Uterus (tissue), 2 donors: ENCODE data around the gene OR9G4.

ENCODE experiments used
- POLR2A ChIP-seq, 2 donors: fragments of 450-650 bp; IDR thresholded peaks; one replicate each; pipeline ENCODE4 v1.6.1; 2016; ENCODE audit warnings: antibody characterized with exemption in 2 of 2, mild to moderate bottlenecking in 1 of 2, moderate library complexity in 1 of 2
- TF ChIP-seq, protein P1 (sequence below), 4 experiments: fragments of 200-600 bp in 2 of 4; fragments of 450-650 bp in 2 of 4; sonication (generic) in 2 of 4; IDR thresholded peaks; one replicate each; pipeline ENCODE4 v1.5.1; 2016 to 2019; ENCODE audit warnings: antibody characterized with exemption in 4 of 4, mild to moderate bottlenecking in 2 of 4, moderate library complexity in 1 of 4

- TF ChIP-seq, protein P1, sequence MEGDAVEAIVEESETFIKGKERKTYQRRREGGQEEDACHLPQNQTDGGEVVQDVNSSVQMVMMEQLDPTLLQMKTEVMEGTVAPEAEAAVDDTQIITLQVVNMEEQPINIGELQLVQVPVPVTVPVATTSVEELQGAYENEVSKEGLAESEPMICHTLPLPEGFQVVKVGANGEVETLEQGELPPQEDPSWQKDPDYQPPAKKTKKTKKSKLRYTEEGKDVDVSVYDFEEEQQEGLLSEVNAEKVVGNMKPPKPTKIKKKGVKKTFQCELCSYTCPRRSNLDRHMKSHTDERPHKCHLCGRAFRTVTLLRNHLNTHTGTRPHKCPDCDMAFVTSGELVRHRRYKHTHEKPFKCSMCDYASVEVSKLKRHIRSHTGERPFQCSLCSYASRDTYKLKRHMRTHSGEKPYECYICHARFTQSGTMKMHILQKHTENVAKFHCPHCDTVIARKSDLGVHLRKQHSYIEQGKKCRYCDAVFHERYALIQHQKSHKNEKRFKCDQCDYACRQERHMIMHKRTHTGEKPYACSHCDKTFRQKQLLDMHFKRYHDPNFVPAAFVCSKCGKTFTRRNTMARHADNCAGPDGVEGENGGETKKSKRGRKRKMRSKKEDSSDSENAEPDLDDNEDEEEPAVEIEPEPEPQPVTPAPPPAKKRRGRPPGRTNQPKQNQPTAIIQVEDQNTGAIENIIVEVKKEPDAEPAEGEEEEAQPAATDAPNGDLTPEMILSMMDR (IDR thresholded peaks at IDR 0.05): no peak
- no peak for TF ChIP-seq POLR2A (IDR thresholded peaks at IDR 0.05)
Measured at GRCh38 chr11:56750190-56750589, 1.7 kb upstream of the OR9G4 start.
